ENCODE data around the gene ESPL1. TPM values are rescaled to one million over a fixed set of nuclear protein-coding genes. Genes with fewer than 3 reads are reported as not detected.

Gene ESPL1
- total RNA-seq, 1 experiment from 2014 or later, result 31.6 TPM

DNA sequence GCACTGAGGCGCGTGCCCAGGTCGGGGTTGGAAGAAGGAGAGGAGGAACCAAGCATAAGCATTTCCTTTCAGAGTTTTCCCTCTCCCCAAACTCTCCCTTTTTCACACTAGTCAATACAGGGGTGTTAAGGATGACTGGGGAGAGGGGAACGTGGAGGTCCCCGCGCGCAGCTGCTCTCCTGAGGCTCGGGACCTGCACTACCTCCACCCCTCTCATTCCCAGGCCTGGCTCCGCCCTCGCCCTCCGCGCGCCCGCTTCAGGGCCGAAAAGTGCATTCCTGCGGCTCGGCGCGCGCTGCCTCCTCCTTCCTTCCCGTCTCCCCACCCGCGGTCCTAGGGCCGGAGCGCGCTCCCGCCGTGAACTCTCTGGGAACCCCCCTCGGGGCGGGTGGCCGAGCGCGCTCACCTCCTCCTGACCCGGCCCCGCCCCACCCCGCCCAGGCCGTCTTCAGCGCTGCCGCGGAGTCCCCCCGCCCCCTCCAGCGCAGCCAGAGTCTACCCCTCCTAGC, 47.4 kb upstream of the ESPL1 start:
- ChIA-PET CTCF (interaction anchor here (0.6 kb wide), 2 partner anchors 20 to 159 kb away, joined by 3 to 5 read pairs; no protein-coding TSS in a partner anchor), POLR2A (ENCODE audit: unreplicated experiment) (interaction anchor here (0.6 to 1.3 kb wide), 3 partner anchors 47 to 101 kb away, joined by 5 to 14 read pairs (median 5); partner anchors contain the start of genes AAAS, ESPL1 and MYG1)
- no TSS peak for BruUV-seq (replicated peaks)
- peak overlapping the region; percentile 80 for H3K9ac ChIP-seq (ENCODE audit: low read length)
- peak; percentile 97 for DNase-seq
- H3K9me3 ChIP-seq (ENCODE audit: low read length), result no peaks in the 10 kb centered on the region
- H3K27me3 ChIP-seq (ENCODE audit: low read length), result no peaks in the 10 kb centered on the region
- H2AFZ ChIP-seq (ENCODE audit: low read length), result peak overlapping the region; percentile 80
- H3K9me2 ChIP-seq (replicated peaks; ENCODE audit: low read length), result no peaks in the 10 kb centered on the region
- H3K4me2 ChIP-seq (ENCODE audit: low read length), result peak overlapping the region; percentile 99
- no peaks in the 10 kb centered on the region for H3F3A ChIP-seq (ENCODE audit: low read length, unreplicated experiment)
- H4K20me1 ChIP-seq (ENCODE audit: low read length), result no peaks in the 10 kb centered on the region
- intact Hi-C loops (cut with micrococcal nuclease), result loop anchor here (2.0 kb wide), 2 partner anchors 40 to 74 kb away; partner anchors contain the start of genes CSAD, PFDN5 and ZNF740
- peak overlapping the region; percentile 80 for H3K4me3 ChIP-seq (ENCODE audit: low read length)
- TF ChIP-seq EZH2 (IDR thresholded peaks at IDR 0.05; ENCODE audit: low read length, unreplicated experiment) (no peak), EZH2phosphoT487 (IDR thresholded peaks at IDR 0.05; ENCODE audit: borderline replicate concordance, low read length) (no peak)
- TF ChIP-seq, protein P1, sequence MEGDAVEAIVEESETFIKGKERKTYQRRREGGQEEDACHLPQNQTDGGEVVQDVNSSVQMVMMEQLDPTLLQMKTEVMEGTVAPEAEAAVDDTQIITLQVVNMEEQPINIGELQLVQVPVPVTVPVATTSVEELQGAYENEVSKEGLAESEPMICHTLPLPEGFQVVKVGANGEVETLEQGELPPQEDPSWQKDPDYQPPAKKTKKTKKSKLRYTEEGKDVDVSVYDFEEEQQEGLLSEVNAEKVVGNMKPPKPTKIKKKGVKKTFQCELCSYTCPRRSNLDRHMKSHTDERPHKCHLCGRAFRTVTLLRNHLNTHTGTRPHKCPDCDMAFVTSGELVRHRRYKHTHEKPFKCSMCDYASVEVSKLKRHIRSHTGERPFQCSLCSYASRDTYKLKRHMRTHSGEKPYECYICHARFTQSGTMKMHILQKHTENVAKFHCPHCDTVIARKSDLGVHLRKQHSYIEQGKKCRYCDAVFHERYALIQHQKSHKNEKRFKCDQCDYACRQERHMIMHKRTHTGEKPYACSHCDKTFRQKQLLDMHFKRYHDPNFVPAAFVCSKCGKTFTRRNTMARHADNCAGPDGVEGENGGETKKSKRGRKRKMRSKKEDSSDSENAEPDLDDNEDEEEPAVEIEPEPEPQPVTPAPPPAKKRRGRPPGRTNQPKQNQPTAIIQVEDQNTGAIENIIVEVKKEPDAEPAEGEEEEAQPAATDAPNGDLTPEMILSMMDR (conservative IDR thresholded peaks at IDR 0.05; ENCODE audit: low read depth, low read length), result no peak
- H3K4me1 ChIP-seq (ENCODE audit: insufficient read depth, low read length), result peaks cover 60% of the 10 kb centered on the region
- H3K79me2 ChIP-seq (ENCODE audit: low read length), result peaks cover 50% of the 10 kb centered on the region
- no peaks in the 10 kb centered on the region; the same call in 1 of the 2 replicates for H3K36me3 ChIP-seq (ENCODE audit: low read depth, low read length)
- H3K27ac ChIP-seq (ENCODE audit: low read length), result peak overlapping the region; percentile 95
- ATAC-seq, result peak; percentile 65

DNA sequence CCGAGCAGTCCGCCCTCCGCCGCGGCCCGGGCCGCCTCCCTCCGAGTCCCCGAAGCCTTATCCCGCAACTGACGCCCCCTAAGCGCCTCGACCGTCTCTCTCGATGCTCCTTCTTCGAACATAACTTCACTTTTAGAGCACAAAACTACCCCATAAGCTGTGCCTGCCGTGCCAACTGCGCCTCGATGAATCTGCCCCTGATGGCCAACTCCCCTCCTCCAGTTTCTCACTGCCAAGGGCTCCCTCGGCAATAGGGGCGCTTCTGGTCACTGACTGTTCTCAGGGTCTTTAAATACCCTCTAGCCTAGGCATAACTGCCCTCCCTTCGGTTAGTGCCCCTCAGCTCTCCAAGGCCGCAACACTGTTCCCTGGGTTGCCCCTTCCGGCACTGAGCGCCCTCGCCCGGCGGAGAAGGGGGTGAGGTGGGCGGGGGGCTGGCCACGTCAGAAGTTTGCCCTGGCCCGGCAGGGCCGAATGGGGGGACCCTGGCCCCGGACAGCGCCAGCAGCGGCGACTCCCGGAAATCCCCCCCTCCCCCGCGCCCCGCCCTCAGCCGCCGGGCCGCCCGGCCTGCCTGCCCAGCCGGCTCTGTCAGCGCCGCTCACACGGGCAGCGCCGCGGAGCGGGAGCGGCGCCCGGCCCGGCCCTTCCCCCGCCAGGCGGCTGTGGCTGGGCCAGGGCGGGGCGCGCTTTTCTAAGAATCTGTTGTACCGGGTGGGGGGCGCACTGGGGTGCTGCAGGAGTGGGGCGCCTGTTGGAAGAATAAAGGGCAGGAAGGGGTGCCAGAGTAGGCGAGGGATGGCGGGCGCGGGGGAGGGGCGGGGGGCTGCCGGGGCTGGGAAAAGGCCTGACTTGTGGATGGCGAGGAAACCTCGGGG, 46.7 kb upstream of the ESPL1 start:
- TF ChIP-seq, protein P1 (conservative IDR thresholded peaks at IDR 0.05; ENCODE audit: low read depth, low read length), result peak; percentile 46
- no peak for TF ChIP-seq EZH2 (IDR thresholded peaks at IDR 0.05; ENCODE audit: low read length, unreplicated experiment)
- intact Hi-C loops (cut with micrococcal nuclease), result loop anchor here (2.0 kb wide), 2 partner anchors 41 to 73 kb away; partner anchors contain the start of genes CSAD, PFDN5 and ZNF740

More for the DNA sequence above, 46.7 kb upstream of the ESPL1 start:
- Histone ChIP-seq H3K79me2 (ENCODE audit: low read length) (peaks cover 43% of the 10 kb centered on the region), H3K4me3 (ENCODE audit: low read length) (peak overlapping the region; percentile 80), H2AFZ (ENCODE audit: low read length) (peak overlapping the region; percentile 80), H3K27ac (ENCODE audit: low read length) (peak overlapping the region; percentile 95), H3K36me3 (ENCODE audit: low read depth, low read length) (no peaks in the 10 kb centered on the region), H3K9ac (ENCODE audit: low read length) (peak overlapping the region; percentile 80), H3F3A (ENCODE audit: low read length, unreplicated experiment) (no peaks in the 10 kb centered on the region), H3K4me2 (ENCODE audit: low read length) (peak overlapping the region; percentile 99), H3K9me2 (replicated peaks; ENCODE audit: low read length) (no peaks in the 10 kb centered on the region), H4K20me1 (ENCODE audit: low read length) (no peaks in the 10 kb centered on the region), H3K4me1 (ENCODE audit: insufficient read depth, low read length) (peaks cover 55% of the 10 kb centered on the region), H3K27me3 (ENCODE audit: low read length) (no peaks in the 10 kb centered on the region), H3K9me3 (ENCODE audit: low read length) (no peaks in the 10 kb centered on the region)
- ChIA-PET POLR2A (ENCODE audit: unreplicated experiment) (interaction anchor here (0.5 to 1.3 kb wide), 2 partner anchors 47 to 72 kb away, joined by 3 to 5 read pairs; partner anchors contain the start of gene ESPL1), CTCF (no interaction called here)
- DNase-seq, result peak; percentile 74
- TSS peak; percentile 100 for BruUV-seq (replicated peaks)
- ATAC-seq, result peak; percentile 37

Data from PC-3 (cell line).